HG02759 (cell line): ENCODE data around the gene SEC31A.
"Not testable (repeated sequence)": the region's sequence is repeated elsewhere in the genome, so short reads cannot be mapped to it uniquely, and the experiment has no call there.

Experiments
- ATAC-seq: cut with Tn5 transposase; IDR thresholded peaks from one replicate; pipeline ENCODE4 v1.9.1; 2021; ENCODE audit warnings: mild to moderate bottlenecking, moderate library complexity; ENCODE audit not compliant: unreplicated experiment

Gene SEC31A

GRCh38 chr4:82898322-82899243 lies 7.6 kb upstream of the SEC31A start:
- no peak for ATAC-seq

DNA sequence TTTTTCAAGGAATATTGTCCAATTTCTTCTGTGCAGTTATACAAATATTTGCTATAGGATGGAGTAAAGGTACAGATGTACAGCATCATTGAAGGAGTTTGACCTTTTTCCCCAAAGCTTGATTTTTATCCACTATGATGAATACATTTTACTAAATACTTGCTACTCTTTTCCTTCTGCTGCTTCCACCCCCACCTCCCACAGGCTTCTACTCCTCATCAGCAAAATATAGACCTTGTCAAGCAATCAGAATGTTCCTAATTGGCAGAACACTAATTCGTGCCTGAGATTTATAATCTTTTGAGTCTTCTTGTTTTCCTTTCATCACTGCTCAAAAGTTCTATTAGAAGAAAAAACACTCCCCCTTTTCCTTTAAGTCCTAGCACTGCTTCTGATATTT lies 5.8 kb upstream of the SEC31A start:
- ATAC-seq = no peak

DNA sequence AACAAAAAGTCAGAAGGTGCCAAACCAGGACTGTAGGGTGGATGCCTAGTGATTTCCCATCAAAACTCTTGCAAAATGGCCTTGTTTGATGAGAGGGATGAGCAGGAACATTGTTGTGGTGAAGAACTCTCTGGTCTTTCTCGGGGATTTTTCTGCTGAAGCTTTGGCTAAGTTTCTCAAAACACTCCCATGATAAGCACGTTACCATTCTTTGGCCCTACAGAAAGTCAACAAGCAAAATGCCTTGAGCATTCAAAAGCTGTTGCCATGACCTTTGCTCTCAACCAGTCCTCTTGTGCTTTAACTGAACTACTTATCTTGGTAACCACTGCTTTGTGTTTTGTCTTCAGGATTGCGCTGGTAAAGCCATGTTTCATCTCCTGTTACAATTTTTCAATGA lies 3.0 kb upstream of the SEC31A start:
- ATAC-seq = no peak

- no peak for ATAC-seq
These were observed 1.5 kb upstream of the SEC31A start for GRCh38 chr4:82892467-82892802.

DNA sequence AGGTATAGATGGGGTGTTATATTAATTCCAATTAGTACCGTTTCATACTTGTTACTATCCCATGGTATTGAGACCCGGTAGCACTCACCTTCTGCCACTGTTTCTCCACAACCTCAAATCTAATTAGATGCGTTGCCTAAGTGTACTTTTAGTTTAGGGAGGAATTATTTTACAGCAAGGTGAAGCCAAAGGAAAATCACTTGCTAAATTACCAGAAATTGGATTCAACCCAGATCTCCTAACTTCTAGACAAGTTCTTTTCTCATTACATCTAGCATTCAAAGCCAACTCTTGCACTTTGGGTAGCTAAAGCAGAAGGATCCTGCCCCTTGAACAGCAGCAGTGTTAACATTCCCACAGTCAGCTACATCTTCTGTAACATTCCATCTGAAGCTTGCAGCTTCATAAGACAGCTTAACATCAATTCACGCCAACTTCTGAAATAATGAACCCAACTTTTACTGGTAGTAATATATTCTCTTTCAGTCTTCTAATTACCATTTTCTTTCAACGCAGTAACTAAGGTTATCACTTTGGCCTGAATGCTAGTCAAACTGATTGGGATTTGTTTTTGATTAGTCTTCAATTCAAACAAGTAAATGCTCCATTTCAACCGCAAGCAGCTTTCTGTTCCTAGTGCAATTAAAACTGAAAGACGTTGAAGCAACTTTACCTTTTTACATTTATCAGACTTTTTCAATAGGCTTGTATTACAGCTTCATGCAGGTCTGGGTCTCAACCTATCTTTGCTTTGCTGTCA lies 934 bp upstream of the SEC31A start:
- ATAC-seq = no peak

GRCh38 chr4:82890528-82890900 lies 439 bp downstream of the SEC31A start:
- ATAC-seq = no peak

DNA sequence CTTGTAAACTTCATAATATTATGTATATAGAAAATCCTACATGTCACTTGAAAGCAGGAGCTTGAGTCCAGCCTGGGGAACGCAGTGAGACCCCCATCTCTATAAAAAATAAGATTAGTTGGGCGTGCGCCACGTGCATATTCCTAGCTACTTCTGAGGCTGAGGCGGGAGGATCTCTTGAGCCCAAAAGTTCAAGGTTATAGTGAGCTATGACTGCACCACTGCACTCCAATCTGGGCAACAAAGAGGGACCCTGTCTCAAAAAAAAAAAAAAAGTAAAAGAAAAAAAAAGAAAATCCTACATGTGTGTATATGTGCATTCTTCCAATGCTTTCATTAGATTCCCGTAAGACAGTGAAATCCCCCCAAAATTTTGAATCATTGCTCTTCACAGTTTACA lies 1.7 kb downstream of the SEC31A start:
- no peak for ATAC-seq

DNA sequence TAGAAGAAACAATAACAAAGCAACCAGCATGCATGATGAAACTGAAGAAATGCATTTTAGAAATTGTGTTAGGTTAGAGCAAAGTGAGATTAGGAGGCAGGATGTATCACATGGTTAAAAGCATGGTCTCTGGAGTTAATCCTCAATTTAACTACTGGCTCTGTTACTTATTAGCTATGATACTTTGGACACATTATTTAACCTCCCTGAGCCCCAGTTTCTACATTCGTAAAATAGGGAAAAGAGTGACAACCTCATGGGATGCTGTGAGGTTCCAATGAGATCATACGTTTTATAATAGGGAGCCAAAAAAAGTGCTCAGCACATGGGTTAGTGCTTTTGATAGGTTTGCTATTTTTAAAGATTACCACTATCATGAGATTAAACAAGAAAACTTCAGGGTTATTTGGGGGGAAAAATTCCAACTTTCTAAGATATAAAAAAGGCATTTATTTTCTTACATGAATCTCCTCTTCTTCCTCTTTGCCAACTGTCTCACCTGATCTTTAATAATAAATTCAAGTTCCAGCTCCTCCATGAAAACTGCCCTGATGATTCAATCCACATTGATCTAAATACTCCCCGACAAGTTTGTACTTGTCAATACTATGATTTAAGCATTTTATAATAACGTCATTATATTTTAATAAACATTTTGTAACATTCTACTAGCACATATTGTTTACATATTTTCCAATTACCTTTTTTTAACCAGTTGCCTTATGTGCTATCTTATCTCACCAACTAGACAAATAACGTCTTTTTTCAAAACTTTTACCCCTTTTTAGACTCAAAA lies 4.6 kb downstream of the SEC31A start:
- ATAC-seq = no peak

DNA sequence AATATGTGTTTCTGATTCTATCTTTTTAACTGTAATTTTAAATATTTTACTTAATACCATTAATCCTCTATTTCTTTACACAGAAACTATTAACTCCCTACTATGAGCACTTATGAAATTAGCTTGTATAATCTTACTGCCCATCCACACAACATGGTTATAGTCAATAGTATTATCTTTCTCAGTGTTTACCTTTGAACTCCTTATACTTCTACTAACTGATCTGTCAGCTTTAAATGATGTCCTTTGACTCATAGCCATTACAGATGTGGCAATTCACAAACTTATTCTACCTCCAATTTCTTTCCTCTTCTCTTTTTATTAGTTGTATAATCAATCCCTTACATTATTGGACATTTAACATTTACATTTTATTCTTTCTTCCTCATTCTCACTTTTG lies 5.5 kb downstream of the SEC31A start:
- no peak for ATAC-seq

DNA sequence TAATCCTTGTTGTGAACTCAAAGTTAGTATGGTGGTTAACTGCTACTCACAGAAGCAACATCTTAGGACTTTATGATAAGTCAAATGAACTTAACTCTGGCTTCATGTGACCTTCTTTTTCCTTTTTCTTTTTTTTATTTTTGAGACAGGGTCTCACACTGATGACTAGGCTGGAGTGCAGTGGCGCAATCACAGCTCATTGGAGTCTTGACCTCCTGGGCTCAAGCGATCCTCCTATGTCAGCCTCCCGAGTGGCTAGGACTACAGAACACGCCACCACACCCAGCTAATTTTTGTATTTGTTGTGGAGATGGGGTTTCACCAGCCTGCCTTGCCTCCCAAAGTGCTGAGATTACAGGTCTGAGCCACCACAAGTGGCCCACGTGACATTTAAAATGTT lies 22.4 kb downstream of the SEC31A start:
- no peak for ATAC-seq

- ATAC-seq = no peak
These were observed 24.1 kb downstream of the SEC31A start for GRCh38 chr4:82866706-82867385.

DNA sequence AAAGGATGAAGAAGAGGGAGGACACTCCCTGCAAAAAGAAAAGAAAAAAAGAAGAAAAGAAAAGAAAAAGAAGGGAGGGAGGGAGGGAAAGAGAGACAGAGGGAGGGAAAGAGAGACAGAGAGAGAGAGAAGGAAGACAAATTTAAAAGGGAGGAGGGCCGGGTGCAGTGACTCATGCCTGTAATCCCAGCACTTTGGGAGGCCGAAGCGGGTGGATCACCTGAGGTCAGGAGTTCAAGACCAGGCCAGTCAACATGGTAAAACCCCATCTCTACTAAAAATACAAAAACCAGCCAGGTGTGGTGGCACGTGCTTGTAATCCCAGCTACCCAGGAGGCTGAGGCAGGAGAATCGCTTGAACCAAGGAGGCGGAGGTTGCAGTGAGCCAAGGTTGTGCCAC lies 24.9 kb downstream of the SEC31A start:
- ATAC-seq = not testable (repeated sequence)

GRCh38 chr4:82865592-82865991 lies 25.4 kb downstream of the SEC31A start:
- no peak for ATAC-seq

DNA sequence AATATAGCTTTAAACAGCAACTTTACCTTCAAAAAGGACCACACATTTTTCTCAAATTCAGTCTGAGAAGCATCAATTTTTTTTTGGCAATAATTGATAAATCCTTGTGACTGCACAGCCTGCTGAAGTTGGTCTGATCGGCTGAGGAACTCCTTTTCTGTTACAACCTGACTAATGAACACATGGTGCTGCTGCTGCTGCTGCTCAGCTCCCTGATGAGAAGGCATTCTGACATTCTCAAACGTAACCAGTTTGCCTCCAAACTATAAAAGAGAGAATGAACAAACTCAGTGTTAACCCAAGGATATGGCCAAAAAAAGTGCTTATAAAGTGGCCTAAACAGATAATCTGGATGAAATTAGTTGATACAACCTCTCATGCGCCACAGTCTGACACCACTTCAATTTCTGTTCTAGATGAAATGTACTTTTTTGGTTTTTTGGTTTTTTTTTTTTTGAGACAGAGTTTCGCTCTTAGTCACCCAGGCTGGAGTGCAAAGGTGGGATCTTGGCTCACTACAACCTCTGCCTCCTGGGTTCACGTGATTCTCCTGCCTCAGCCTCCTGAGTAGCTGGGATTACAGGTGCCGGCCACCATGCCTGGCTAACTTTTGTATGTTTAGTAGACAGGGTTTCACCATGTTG lies 26.5 kb downstream of the SEC31A start:
- ATAC-seq = no peak

- no peak for ATAC-seq
These were observed 29.4 kb downstream of the SEC31A start for GRCh38 chr4:82861529-82861928.

- ATAC-seq = not testable (repeated sequence)
These were observed 30.5 kb downstream of the SEC31A start for GRCh38 chr4:82860487-82860886.

- no peak for ATAC-seq
These were observed 38.1 kb downstream of the SEC31A start for GRCh38 chr4:82852751-82853285.

GRCh38 chr4:82851885-82852750 lies 38.8 kb downstream of the SEC31A start:
- ATAC-seq = no peak

- ATAC-seq = no peak
These were observed 39.6 kb downstream of the SEC31A start for GRCh38 chr4:82851318-82851717.
